ENCODE measurements around the gene EEF1AKMT2. TPM values are rescaled to one million over a fixed set of nuclear protein-coding genes. Genes with fewer than 3 reads are reported as not detected.

The EEF1AKMT2 gene
- total RNA-seq, 1 experiment from 2014 or later: 21.6 TPM

DNA sequence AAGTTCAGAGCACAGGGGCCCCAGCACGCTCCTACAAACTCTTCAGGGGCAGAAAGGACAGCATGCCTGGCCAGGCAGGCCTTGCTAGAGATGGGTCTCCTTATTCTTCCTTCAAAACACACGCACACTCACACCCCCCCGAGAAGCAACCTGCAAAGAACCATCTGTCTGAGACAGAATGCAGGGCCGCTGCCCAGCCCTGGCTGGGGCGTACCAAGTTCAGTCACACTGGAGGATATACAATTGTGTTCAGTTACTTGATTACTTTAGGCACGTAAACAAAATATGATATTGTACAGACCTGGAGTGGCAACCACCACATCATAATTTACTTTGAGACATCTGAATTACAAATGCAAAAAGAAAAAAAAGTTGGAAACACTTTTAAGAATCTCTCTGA lies 53.2 kb downstream of the EEF1AKMT2 start:
- ChIA-PET POLR2A (no interaction called here), CTCF (interaction anchor here (1.0 to 4.9 kb wide), 7 partner anchors 20 to 126 kb away, joined by 3 to 57 read pairs (median 6); no protein-coding TSS in a partner anchor)
- TF ChIP-seq, protein P1, sequence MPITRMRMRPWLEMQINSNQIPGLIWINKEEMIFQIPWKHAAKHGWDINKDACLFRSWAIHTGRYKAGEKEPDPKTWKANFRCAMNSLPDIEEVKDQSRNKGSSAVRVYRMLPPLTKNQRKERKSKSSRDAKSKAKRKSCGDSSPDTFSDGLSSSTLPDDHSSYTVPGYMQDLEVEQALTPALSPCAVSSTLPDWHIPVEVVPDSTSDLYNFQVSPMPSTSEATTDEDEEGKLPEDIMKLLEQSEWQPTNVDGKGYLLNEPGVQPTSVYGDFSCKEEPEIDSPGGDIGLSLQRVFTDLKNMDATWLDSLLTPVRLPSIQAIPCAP (CRISPR knock-in tag; IDR thresholded peaks at IDR 0.05): no peak
- TF ChIP-seq, protein P2, sequence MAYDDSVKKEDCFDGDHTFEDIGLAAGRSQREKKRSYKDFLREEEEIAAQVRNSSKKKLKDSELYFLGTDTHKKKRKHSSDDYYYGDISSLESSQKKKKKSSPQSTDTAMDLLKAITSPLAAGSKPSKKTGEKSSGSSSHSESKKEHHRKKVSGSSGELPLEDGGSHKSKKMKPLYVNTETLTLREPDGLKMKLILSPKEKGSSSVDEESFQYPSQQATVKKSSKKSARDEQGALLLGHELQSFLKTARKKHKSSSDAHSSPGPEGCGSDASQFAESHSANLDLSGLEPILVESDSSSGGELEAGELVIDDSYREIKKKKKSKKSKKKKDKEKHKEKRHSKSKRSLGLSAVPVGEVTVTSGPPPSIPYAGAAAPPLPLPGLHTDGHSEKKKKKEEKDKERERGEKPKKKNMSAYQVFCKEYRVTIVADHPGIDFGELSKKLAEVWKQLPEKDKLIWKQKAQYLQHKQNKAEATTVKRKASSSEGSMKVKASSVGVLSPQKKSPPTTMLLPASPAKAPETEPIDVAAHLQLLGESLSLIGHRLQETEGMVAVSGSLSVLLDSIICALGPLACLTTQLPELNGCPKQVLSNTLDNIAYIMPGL (CRISPR knock-in tag; IDR thresholded peaks at IDR 0.05): no peak
- TF ChIP-seq NR3C1 (CRISPR knock-in tag; conservative IDR thresholded peaks at IDR 0.05; ENCODE audit: low read depth): no peak
- no peak for TF ChIP-seq ZNF219 (CRISPR knock-in tag; IDR thresholded peaks at IDR 0.05; ENCODE audit: borderline replicate concordance)
- TF ChIP-seq ZBTB21 (CRISPR knock-in tag; IDR thresholded peaks at IDR 0.05; ENCODE audit: borderline replicate concordance): no peak
- TF ChIP-seq FOXP1 (CRISPR knock-in tag; IDR thresholded peaks at IDR 0.05; ENCODE audit: borderline replicate concordance): no peak
- TF ChIP-seq, protein P3, sequence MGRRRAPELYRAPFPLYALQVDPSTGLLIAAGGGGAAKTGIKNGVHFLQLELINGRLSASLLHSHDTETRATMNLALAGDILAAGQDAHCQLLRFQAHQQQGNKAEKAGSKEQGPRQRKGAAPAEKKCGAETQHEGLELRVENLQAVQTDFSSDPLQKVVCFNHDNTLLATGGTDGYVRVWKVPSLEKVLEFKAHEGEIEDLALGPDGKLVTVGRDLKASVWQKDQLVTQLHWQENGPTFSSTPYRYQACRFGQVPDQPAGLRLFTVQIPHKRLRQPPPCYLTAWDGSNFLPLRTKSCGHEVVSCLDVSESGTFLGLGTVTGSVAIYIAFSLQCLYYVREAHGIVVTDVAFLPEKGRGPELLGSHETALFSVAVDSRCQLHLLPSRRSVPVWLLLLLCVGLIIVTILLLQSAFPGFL (CRISPR knock-in tag; IDR thresholded peaks at IDR 0.05; ENCODE audit: borderline replicate concordance): no peak
- no peak for TF ChIP-seq ZNF396 (CRISPR knock-in tag; IDR thresholded peaks at IDR 0.05; ENCODE audit: borderline replicate concordance)
- TF ChIP-seq OVOL2 (CRISPR knock-in tag; IDR thresholded peaks at IDR 0.05; ENCODE audit: borderline replicate concordance): no peak
- no peak for TF ChIP-seq EMX1 (CRISPR knock-in tag; IDR thresholded peaks at IDR 0.05)
- TF ChIP-seq NR1H2 (CRISPR knock-in tag; IDR thresholded peaks at IDR 0.05): no peak
- TF ChIP-seq, protein P4, sequence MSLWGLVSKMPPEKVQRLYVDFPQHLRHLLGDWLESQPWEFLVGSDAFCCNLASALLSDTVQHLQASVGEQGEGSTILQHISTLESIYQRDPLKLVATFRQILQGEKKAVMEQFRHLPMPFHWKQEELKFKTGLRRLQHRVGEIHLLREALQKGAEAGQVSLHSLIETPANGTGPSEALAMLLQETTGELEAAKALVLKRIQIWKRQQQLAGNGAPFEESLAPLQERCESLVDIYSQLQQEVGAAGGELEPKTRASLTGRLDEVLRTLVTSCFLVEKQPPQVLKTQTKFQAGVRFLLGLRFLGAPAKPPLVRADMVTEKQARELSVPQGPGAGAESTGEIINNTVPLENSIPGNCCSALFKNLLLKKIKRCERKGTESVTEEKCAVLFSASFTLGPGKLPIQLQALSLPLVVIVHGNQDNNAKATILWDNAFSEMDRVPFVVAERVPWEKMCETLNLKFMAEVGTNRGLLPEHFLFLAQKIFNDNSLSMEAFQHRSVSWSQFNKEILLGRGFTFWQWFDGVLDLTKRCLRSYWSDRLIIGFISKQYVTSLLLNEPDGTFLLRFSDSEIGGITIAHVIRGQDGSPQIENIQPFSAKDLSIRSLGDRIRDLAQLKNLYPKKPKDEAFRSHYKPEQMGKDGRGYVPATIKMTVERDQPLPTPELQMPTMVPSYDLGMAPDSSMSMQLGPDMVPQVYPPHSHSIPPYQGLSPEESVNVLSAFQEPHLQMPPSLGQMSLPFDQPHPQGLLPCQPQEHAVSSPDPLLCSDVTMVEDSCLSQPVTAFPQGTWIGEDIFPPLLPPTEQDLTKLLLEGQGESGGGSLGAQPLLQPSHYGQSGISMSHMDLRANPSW (CRISPR knock-in tag; conservative IDR thresholded peaks at IDR 0.05; ENCODE audit: low read depth): no peak
- TF ChIP-seq RELA (CRISPR knock-in tag; IDR thresholded peaks at IDR 0.05; ENCODE audit: borderline replicate concordance): no peak
- TF ChIP-seq, protein P5, sequence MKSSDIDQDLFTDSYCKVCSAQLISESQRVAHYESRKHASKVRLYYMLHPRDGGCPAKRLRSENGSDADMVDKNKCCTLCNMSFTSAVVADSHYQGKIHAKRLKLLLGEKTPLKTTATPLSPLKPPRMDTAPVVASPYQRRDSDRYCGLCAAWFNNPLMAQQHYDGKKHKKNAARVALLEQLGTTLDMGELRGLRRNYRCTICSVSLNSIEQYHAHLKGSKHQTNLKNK (CRISPR knock-in tag; IDR thresholded peaks at IDR 0.05): no peak
- TF ChIP-seq, protein P6, sequence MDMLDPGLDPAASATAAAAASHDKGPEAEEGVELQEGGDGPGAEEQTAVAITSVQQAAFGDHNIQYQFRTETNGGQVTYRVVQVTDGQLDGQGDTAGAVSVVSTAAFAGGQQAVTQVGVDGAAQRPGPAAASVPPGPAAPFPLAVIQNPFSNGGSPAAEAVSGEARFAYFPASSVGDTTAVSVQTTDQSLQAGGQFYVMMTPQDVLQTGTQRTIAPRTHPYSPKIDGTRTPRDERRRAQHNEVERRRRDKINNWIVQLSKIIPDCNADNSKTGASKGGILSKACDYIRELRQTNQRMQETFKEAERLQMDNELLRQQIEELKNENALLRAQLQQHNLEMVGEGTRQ (CRISPR knock-in tag; IDR thresholded peaks at IDR 0.05): no peak
- no peak for TF ChIP-seq ZNF671 (CRISPR knock-in tag; IDR thresholded peaks at IDR 0.05)
- TF ChIP-seq, protein P7, sequence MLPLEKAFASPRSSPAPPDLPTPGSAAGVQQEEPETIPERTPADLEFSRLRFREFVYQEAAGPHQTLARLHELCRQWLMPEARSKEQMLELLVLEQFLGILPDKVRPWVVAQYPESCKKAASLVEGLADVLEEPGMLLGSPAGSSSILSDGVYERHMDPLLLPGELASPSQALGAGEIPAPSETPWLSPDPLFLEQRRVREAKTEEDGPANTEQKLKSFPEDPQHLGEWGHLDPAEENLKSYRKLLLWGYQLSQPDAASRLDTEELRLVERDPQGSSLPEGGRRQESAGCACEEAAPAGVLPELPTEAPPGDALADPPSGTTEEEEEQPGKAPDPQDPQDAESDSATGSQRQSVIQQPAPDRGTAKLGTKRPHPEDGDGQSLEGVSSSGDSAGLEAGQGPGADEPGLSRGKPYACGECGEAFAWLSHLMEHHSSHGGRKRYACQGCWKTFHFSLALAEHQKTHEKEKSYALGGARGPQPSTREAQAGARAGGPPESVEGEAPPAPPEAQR (CRISPR knock-in tag; IDR thresholded peaks at IDR 0.05): no peak
- Mint-ChIP-seq H3K4me3 (no peak overlapping the region), H3K36me3 (no peaks in the 10 kb centered on the region), H3K9me3 (no peaks in the 10 kb centered on the region), H3K27ac (no peak overlapping the region), H3K4me1 (peaks cover 68% of the 10 kb centered on the region), H3K27me3 (ENCODE audit: low read depth) (peaks cover 19% of the 10 kb centered on the region)
- DNase-seq (ENCODE audit: low spot score) (no peak), ATAC-seq (no peak)

Measured in WTC11 (cell line).